GM13976 (cell line): ENCODE data around the gene MTCH1.

Experiments
- DNase-seq: peaks from one replicate; pipeline ENCODE4 v3.0.0; 2012; ENCODE audit warnings: low spot score
- in situ Hi-C: fragments of 300-500 bp; cut with MboI; formaldehyde crosslinking; loops from one replicate; pipeline ENCODE4 v1.12.0; 2022; ENCODE audit warnings: low sequenced_read_pairs, mixed read lengths, inconsistent platforms; ENCODE audit not compliant: unreplicated experiment
- TF ChIP-seq, protein P1 (sequence below): IDR thresholded peaks from 2 replicates; pipeline ENCODE4 v1.5.1; 2012; ENCODE audit warnings: borderline replicate concordance, mild to moderate bottlenecking; ENCODE audit not compliant: insufficient read depth; ENCODE audit errors: extremely low read depth, missing control alignments, control extremely low read depth

The MTCH1 gene

DNA sequence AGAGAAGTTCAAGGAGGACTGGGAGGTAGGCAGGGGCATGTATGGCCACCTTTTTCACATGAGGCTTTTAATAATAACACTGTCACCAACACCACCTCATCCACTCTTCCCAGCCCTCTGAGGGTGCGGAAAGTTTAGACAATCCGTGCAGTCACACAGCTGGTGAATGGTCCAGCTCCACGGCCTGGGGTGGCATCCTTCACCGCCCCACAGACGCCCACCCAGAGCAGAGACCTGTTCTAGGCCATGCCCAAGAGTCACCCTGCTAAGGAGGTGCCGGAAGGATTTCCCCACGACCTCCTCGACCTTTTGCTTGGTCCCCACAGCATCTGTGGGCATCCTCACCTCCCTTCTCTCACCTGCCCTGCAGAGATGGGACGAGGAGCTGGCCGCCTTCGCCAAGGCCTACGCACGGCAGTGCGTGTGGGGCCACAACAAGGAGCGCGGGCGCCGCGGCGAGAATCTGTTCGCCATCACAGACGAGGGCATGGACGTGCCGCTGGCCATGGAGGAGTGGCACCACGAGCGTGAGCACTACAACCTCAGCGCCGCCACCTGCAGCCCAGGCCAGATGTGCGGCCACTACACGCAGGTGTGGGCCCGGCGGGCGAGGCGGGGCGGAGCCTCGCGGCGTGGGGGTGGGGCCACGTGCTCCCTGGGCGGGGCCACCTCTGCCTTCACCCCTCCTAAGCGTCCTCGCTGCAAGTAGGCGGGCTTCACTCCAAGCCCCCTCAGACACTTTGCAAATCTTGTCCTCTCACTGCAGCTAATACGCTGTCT is 27.0 kb downstream of the MTCH1 start:
- TF ChIP-seq, protein P1, sequence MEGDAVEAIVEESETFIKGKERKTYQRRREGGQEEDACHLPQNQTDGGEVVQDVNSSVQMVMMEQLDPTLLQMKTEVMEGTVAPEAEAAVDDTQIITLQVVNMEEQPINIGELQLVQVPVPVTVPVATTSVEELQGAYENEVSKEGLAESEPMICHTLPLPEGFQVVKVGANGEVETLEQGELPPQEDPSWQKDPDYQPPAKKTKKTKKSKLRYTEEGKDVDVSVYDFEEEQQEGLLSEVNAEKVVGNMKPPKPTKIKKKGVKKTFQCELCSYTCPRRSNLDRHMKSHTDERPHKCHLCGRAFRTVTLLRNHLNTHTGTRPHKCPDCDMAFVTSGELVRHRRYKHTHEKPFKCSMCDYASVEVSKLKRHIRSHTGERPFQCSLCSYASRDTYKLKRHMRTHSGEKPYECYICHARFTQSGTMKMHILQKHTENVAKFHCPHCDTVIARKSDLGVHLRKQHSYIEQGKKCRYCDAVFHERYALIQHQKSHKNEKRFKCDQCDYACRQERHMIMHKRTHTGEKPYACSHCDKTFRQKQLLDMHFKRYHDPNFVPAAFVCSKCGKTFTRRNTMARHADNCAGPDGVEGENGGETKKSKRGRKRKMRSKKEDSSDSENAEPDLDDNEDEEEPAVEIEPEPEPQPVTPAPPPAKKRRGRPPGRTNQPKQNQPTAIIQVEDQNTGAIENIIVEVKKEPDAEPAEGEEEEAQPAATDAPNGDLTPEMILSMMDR = no peak
- DNase-seq = no peak
- in situ Hi-C loops = no loop called here

DNA sequence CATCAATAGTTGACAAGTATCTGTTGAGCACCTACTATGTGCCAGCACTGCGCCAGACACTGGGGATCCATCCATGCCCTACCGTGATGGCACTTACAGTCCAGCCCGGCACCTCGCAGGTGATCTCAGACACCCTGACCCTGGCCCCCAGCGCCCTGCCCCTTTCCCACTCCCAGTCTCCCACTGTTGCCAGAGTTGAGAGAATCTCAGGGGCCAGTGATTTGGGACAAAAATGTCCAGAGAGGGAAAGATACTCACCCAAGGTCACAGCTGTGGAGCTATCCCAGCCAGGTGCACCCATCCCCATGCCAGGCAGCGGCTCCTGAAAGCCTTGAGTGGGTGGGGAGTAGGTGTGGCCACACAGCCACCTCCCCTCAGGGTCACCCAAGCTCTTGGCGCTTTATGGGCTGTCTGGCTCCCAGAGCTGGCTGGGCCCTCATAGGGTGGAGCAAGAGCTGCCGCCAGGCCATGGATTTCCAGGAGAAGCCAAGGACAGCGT is 28.2 kb downstream of the MTCH1 start:
- TF ChIP-seq, protein P1 = no peak
- no peak for DNase-seq
- in situ Hi-C loops = no loop called here

DNA sequence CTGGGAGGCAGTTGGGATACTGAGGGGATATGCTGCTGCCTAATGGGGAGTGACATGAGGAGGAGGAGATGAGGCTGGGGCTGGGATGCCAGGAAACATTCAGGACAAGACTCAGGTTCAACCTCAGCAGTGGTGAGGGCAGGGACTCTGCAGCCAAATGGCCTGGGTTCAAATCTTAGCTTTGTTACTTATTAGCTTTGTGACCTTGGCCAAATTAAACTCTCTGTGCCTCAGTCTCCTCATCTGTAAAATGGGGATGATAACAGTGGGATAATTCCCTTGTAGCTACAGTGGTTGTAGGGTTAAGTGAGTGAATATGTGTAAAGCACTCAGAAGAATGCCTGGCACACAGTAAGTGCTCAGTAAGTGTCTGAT is 29.6 kb downstream of the MTCH1 start:
- no peak for DNase-seq
- TF ChIP-seq, protein P1 = no peak
- in situ Hi-C loops = no loop called here

DNA sequence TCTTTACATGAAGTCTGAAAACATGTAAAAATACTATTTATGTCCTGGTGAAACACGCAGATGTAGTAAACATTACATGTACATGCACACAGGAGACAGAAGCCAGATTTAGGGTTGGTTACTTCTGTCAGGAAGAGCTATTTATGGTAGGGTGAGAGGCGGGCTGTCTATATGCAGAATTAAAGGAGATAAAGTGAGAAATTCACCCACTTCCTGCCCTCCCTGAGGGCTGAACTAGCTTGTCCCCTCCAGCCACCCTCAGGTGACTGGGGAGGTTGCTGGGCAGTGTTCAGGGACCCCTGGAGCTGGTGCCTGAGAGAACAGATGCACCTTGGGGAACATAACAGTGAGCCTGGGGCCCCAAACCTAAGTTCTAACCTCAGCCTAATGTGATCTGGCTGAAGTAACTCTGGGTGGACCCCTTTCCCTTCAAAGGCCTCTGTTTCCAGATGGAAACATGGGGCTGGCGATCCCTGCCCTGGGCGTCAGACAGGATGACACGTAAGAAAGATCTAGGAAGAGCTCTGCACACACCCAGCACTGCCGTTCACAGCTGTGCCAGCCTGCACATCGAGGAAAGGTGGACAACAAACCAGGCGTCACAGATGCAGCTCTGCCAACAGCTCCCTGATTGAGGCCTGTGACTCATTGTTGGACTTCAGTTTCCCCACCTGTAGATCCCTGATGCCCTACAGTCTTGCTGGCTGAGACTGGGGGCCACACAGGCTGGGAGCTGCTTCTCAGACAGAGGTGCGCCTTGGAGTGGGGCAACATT is 30.1 kb downstream of the MTCH1 start:
- TF ChIP-seq, protein P1 = no peak
- in situ Hi-C loops = no loop called here
- DNase-seq = no peak

DNA sequence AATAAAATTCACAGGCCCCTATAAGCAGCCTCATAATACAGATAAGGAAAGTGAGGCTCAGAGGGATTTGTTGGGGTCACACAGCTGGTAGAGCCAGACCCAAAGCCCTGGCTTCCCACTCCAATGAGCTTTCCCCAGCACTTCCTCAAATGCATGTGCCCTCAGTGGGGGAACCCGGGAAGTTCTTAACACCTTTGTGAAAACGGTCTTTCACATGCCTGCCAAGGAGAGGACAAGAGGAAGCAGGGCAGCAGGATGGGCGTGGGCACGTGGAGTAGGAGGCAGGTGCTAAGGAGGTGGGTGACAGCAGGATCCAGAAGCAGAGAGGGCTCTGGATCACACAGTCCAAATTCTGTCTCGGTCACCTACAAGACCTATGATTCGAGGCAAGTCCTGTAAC is 30.9 kb downstream of the MTCH1 start:
- TF ChIP-seq, protein P1 = no peak
- no peak for DNase-seq
- in situ Hi-C loops = no loop called here

DNA sequence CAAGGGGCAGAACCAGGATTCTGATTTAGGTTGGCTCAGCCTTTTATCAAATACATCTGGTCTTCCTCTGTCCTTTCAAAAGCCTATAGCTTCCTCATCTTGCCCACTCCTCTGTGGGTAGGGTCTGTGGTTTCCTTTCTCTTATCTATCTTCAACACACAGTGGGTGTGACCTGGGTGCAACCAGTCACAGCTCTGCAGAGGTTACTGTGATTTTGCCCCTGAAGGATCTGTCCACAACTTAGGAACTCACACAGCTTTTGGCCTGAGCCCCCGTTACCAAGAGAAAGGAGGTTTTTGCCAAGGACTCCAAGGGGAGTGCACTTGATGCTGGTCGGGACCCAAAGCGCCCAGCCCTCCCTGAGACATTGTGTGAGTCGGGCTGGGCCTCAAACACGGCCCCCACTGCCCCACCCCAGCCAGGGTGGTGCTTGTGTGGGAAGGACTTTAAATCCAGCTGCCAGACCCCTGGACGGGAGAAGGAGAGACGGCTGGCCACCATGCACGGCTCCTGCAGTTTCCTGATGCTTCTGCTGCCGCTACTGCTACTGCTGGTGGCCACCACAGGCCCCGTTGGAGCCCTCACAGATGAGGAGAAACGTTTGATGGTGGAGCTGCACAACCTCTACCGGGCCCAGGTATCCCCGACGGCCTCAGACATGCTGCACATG is 31.6 kb downstream of the MTCH1 start, which contains the start of gene PI16:
Gene PI16, plus strand, starts transcription at position 477 of the 670 bp plus-strand sequence. Its CDS starts 23 bp downstream, at position 500.
- in situ Hi-C loops = no loop called here
- DNase-seq = no peak

More for the DNA sequence above, 31.6 kb downstream of the MTCH1 start, which contains the start of gene PI16:
- TF ChIP-seq, protein P1 = no peak
